Measurements from ENCODE around the gene DUSP8.
A peak's percentile ranks its signal among the peaks of the same experiment; 100 is the strongest.

The DUSP8 gene

DNA sequence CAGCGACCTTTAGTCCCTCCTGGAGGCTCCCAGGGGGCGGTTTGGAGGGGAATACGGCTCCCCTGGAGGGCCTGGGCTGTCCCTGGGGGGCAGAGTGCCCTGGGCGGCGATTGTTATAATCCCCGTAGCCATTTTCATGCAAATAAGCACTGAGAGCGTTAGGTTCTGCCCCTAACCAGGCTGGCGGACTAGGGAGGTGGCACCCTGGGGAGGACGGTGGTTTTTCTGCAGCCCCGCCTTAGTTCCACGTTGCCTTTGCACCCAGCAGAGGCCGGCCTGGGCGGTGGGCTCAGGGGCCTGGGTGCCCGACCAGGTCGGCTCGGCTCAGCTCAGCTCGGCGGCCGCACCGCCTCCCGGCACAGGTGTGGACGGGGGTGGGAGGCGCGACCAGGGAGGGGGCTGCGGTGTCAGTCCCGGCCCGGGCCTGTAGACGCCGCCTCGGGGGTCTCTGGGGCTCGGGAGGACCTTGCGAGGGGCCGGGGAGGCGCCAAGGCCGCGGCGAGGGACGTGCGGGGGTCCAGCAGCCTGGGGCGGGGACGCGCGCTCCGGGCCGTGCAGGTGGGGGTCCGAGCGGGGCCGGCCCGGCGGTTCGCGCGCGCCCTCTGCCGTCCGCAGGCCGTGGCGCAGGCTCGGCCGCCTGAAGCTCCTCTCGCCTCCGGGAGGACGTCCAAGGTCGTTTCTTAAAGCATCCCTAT lies 2.3 kb upstream of the DUSP8 start (continued):
- TF ChIP-seq GLI2 (tag by site-specific recombination; IDR thresholded peaks at IDR 0.05; ENCODE audit: borderline replicate concordance, low read depth): no peak
- TF ChIP-seq GLIS1 (tag by site-specific recombination; IDR thresholded peaks at IDR 0.05): peak; percentile 99
- peak; percentile 79 for TF ChIP-seq ZIC2 (tag by site-specific recombination; IDR thresholded peaks at IDR 0.05)
- no peak for TF ChIP-seq KLF16 (tag by site-specific recombination; IDR thresholded peaks at IDR 0.05)
- TF ChIP-seq, protein P1, sequence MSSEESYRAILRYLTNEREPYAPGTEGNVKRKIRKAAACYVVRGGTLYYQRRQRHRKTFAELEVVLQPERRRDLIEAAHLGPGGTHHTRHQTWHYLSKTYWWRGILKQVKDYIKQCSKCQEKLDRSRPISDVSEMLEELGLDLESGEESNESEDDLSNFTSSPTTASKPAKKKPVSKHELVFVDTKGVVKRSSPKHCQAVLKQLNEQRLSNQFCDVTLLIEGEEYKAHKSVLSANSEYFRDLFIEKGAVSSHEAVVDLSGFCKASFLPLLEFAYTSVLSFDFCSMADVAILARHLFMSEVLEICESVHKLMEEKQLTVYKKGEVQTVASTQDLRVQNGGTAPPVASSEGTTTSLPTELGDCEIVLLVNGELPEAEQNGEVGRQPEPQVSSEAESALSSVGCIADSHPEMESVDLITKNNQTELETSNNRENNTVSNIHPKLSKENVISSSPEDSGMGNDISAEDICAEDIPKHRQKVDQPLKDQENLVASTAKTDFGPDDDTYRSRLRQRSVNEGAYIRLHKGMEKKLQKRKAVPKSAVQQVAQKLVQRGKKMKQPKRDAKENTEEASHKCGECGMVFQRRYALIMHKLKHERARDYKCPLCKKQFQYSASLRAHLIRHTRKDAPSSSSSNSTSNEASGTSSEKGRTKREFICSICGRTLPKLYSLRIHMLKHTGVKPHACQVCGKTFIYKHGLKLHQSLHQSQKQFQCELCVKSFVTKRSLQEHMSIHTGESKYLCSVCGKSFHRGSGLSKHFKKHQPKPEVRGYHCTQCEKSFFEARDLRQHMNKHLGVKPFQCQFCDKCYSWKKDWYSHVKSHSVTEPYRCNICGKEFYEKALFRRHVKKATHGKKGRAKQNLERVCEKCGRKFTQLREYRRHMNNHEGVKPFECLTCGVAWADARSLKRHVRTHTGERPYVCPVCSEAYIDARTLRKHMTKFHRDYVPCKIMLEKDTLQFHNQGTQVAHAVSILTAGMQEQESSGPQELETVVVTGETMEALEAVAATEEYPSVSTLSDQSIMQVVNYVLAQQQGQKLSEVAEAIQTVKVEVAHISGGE (tag by site-specific recombination; conservative IDR thresholded peaks at IDR 0.05; ENCODE audit: low read depth): no peak
- TF ChIP-seq, protein P2, sequence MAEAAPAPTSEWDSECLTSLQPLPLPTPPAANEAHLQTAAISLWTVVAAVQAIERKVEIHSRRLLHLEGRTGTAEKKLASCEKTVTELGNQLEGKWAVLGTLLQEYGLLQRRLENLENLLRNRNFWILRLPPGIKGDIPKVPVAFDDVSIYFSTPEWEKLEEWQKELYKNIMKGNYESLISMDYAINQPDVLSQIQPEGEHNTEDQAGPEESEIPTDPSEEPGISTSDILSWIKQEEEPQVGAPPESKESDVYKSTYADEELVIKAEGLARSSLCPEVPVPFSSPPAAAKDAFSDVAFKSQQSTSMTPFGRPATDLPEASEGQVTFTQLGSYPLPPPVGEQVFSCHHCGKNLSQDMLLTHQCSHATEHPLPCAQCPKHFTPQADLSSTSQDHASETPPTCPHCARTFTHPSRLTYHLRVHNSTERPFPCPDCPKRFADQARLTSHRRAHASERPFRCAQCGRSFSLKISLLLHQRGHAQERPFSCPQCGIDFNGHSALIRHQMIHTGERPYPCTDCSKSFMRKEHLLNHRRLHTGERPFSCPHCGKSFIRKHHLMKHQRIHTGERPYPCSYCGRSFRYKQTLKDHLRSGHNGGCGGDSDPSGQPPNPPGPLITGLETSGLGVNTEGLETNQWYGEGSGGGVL (tag by site-specific recombination; IDR thresholded peaks at IDR 0.05): no peak
- TF ChIP-seq ZNF529 (tag by site-specific recombination; IDR thresholded peaks at IDR 0.05; ENCODE audit: insufficient replicate concordance): no peak

DNA sequence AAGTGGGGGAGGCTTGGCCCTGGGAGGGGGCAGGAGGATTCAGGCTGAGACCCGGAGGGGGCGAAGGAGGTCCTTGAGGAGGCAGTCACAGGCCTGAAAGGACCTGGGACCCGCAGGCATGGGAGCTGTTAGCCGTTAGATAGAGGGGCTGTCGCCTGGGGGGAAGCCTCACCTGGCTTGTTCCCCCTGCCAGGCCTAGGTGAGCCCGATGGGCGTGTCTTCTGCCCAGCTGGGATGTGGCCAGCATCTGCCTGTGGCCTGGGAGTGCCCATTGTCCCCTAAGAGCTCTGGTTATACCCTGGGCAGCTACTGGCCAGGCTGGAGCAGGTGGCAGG lies 1.8 kb upstream of the DUSP8 start:
- POLR2A ChIA-PET: interaction anchor here (1.2 to 2.7 kb wide), 4 partner anchors 9 to 33 kb away, joined by 3 to 24 read pairs (median 4); no protein-coding TSS in a partner anchor
- Histone ChIP-seq H3K36me3 (ENCODE audit: control insufficient read depth in 2 of 2, insufficient read depth in 1 of 2, low read length in 2 of 2) (peaks cover 0 to 6% of the 10 kb centered on the region in 2 experiments; a peak in 1 of 3 replicates), H3K27ac (ENCODE audit: extremely low read depth, low read depth, low read length) (no peak overlapping the region), H3K9me3 (ENCODE audit: control insufficient read depth, insufficient read depth, low read depth, low read length) (no peaks in the 10 kb centered on the region), H3K4me3 (ENCODE audit: low read depth, low read length) (peak overlapping the region; percentile 50), H3K4me1 (ENCODE audit: control insufficient read depth, insufficient read depth, low read length) (no peaks in the 10 kb centered on the region; the same call in 1 of the 2 replicates)
- CTCF ChIA-PET: interaction anchor here (1.2 to 3.4 kb wide), 12 partner anchors 8 to 59 kb away, joined by 3 to 138 read pairs (median 10); no protein-coding TSS in a partner anchor
- no peak for TF ChIP-seq PRDM1 (tag by site-specific recombination; IDR thresholded peaks at IDR 0.05)
- no peak for TF ChIP-seq HOXA7 (CRISPR knock-in tag; IDR thresholded peaks at IDR 0.05; ENCODE audit: borderline replicate concordance)
- TF ChIP-seq, protein P3, sequence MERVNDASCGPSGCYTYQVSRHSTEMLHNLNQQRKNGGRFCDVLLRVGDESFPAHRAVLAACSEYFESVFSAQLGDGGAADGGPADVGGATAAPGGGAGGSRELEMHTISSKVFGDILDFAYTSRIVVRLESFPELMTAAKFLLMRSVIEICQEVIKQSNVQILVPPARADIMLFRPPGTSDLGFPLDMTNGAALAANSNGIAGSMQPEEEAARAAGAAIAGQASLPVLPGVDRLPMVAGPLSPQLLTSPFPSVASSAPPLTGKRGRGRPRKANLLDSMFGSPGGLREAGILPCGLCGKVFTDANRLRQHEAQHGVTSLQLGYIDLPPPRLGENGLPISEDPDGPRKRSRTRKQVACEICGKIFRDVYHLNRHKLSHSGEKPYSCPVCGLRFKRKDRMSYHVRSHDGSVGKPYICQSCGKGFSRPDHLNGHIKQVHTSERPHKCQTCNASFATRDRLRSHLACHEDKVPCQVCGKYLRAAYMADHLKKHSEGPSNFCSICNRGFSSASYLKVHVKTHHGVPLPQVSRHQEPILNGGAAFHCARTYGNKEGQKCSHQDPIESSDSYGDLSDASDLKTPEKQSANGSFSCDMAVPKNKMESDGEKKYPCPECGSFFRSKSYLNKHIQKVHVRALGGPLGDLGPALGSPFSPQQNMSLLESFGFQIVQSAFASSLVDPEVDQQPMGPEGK (tag by site-specific recombination; IDR thresholded peaks at IDR 0.05): peak; percentile 56
- TF ChIP-seq, protein P2 (tag by site-specific recombination; IDR thresholded peaks at IDR 0.05): peak; percentile 82; the same call in 1 of the 2 replicates
- peak; percentile 47; the same call in 1 of the 2 replicates for TF ChIP-seq ZBTB8A (tag by site-specific recombination; IDR thresholded peaks at IDR 0.05)
- TF ChIP-seq, protein P4, sequence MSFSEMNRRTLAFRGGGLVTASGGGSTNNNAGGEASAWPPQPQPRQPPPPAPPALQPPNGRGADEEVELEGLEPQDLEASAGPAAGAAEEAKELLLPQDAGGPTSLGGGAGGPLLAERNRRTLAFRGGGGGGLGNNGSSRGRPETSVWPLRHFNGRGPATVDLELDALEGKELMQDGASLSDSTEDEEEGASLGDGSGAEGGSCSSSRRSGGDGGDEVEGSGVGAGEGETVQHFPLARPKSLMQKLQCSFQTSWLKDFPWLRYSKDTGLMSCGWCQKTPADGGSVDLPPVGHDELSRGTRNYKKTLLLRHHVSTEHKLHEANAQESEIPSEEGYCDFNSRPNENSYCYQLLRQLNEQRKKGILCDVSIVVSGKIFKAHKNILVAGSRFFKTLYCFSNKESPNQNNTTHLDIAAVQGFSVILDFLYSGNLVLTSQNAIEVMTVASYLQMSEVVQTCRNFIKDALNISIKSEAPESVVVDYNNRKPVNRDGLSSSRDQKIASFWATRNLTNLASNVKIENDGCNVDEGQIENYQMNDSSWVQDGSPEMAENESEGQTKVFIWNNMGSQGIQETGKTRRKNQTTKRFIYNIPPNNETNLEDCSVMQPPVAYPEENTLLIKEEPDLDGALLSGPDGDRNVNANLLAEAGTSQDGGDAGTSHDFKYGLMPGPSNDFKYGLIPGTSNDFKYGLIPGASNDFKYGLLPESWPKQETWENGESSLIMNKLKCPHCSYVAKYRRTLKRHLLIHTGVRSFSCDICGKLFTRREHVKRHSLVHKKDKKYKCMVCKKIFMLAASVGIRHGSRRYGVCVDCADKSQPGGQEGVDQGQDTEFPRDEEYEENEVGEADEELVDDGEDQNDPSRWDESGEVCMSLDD (tag by site-specific recombination; IDR thresholded peaks at IDR 0.05): 0 out of 2 replicates have a peak, but pooled peaks have one; percentile 71
- no peak for TF ChIP-seq ZNF48 (tag by site-specific recombination; IDR thresholded peaks at IDR 0.05)
- TF ChIP-seq MZF1 (tag by site-specific recombination; IDR thresholded peaks at IDR 0.05; ENCODE audit: borderline replicate concordance): no peak
- TF ChIP-seq, protein P5, sequence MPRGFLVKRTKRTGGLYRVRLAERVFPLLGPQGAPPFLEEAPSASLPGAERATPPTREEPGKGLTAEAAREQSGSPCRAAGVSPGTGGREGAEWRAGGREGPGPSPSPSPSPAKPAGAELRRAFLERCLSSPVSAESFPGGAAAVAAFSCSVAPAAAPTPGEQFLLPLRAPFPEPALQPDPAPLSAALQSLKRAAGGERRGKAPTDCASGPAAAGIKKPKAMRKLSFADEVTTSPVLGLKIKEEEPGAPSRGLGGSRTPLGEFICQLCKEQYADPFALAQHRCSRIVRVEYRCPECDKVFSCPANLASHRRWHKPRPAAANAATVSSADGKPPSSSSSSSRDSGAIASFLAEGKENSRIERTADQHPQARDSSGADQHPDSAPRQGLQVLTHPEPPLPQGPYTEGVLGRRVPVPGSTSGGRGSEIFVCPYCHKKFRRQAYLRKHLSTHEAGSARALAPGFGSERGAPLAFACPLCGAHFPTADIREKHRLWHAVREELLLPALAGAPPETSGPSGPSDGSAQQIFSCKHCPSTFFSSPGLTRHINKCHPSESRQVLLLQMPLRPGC (tag by site-specific recombination; IDR thresholded peaks at IDR 0.05): no peak
- TF ChIP-seq, protein P6, sequence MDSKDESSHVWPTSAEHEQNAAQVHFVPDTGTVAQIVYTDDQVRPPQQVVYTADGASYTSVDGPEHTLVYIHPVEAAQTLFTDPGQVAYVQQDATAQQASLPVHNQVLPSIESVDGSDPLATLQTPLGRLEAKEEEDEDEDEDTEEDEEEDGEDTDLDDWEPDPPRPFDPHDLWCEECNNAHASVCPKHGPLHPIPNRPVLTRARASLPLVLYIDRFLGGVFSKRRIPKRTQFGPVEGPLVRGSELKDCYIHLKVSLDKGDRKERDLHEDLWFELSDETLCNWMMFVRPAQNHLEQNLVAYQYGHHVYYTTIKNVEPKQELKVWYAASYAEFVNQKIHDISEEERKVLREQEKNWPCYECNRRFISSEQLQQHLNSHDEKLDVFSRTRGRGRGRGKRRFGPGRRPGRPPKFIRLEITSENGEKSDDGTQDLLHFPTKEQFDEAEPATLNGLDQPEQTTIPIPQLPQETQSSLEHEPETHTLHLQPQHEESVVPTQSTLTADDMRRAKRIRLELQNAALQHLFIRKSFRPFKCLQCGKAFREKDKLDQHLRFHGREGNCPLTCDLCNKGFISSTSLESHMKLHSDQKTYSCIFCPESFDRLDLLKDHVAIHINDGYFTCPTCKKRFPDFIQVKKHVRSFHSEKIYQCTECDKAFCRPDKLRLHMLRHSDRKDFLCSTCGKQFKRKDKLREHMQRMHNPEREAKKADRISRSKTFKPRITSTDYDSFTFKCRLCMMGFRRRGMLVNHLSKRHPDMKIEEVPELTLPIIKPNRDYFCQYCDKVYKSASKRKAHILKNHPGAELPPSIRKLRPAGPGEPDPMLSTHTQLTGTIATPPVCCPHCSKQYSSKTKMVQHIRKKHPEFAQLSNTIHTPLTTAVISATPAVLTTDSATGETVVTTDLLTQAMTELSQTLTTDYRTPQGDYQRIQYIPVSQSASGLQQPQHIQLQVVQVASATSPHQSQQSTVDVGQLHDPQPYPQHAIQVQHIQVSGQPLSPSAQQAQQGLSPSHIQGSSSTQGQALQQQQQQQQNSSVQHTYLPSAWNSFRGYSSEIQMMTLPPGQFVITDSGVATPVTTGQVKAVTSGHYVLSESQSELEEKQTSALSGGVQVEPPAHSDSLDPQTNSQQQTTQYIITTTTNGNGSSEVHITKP (tag by site-specific recombination; IDR thresholded peaks at IDR 0.05): peak; percentile 99
